NCI-H460 (cell line): ENCODE results near the gene SYT15. TPM values are rescaled to one million over a fixed set of nuclear protein-coding genes. Genes with fewer than 3 reads are reported as not detected.
"Not testable (repeated sequence)": the region's sequence is repeated elsewhere in the genome, so short reads cannot be mapped to it uniquely, and the experiment has no call there.

Experiments
- DNase-seq: peaks from one replicate; pipeline ENCODE4 v3.0.0-alpha.2; 2016; ENCODE audit warnings: low read depth; ENCODE audit errors: extremely low read depth
- total RNA-seq: library from RNA; depleted of rRNA; stranded (reverse); fragments of >200 nt; shearing (Covaris generic); gene quantifications from 2 replicates; pipeline ENCODE4 v1.2.3, GENCODE V29; 2014

The SYT15 gene
- total RNA-seq, 1 experiment from 2014 or later = 0.10 TPM

- not testable (repeated sequence) for DNase-seq
These were observed 5.3 kb downstream of the SYT15 start for GRCh38 chr10:46584196-46584595.

DNA sequence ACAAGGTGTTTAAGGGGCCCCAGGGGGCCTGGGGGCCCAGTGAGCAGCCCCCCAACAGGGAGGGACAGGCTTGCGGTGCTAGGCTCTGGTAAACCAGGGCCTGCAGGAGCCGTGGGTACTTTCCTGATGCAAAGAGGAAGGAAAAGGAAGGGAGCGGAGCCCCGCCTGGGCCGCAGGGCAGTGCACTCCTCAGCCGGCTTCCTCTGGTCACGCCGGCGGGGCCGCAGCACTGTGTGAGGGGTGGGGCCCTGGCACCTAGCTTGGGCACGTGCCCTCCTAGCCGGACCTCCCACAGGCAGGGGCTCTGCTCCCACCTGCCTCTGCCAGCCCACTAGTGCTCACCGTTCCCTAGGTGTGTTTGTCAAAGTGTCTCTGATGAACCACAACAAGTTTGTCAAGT lies 6.3 kb downstream of the SYT15 start:
- not testable (repeated sequence) for DNase-seq

GRCh38 chr10:46587546-46587945 lies 8.6 kb downstream of the SYT15 start:
- not testable (repeated sequence) for DNase-seq

DNA sequence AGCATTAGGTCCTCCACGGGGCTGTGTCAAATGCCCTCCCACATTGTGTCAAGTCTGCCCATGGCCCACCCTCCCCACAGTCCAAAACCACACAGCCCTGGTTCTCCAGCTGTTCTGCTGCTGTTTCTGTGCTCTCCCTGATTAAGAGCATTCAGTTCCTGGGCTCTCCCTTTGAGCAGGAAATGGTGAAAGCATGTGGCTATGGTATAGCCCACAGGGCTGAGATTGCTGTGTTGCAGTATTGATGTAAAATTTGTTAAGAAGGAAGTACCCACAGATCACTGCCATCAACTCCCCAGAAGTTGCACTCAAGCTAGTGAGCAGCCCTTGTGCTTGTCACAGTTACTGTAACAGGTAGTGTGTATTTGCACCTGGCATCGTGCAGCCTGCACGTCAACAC lies 9.3 kb downstream of the SYT15 start:
- DNase-seq = not testable (repeated sequence)

GRCh38 chr10:46589589-46589988 lies 10.7 kb downstream of the SYT15 start:
- DNase-seq = not testable (repeated sequence)

DNA sequence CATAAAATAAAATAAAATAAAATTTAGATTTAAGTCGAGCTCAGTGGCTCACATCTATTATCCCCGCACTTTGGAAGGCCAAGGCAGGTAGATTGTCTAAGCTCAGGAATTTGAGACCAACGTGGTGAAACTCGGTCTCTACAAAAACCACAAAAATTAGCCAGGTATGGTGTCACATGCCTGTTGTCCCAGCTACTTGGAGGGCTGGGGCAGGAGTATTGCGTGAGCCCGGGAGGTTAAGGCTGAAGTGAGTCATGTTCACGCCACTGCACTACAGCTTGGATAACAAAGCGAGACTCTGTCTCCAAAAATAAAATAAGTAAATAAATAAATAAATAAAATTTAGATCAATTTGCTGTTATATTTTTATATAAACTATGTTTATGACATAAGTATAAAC lies 12.1 kb downstream of the SYT15 start:
- DNase-seq = not testable (repeated sequence)

DNA sequence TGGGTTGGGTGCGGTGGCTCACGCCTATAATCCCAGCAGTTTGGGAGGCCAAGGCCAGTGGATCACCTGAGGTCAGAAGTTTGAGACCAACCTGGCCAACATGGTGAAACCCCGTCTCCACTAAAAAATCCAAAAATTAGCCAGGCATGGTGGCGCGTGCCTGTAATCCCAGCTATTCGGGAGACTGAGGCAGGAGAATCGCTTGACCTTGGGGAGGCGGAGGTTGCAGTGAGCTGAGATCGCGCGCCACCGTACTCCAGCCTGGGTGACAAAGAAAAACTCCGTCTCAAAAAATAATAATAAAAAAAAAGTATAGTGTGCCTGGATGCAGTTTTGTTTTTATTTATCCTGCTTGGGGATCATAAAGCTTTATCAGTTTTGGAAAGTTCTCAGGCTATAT lies 14.4 kb downstream of the SYT15 start:
- DNase-seq = not testable (repeated sequence)

- not testable (repeated sequence) for DNase-seq
These were observed 15.6 kb downstream of the SYT15 start for GRCh38 chr10:46594453-46595063.

DNA sequence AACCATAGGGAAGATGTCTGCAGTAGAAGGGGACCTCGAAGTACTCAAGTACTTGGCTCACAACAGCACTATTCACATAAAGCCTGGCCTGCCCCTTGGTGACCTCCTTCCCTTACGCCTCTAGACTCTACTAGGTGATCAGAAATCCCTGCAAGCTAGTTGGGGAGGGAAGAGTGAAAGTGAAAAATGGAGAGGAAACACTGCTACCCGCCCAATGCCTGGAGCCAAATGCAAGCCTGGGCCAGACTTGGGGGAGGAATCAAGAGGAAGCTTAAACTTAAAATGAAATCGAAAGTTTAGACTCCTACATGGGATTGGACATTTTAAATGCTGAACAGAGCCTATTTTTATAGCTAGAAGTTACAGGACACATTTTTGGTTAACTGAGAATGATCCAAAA lies 17.6 kb downstream of the SYT15 start:
- not testable (repeated sequence) for DNase-seq

DNA sequence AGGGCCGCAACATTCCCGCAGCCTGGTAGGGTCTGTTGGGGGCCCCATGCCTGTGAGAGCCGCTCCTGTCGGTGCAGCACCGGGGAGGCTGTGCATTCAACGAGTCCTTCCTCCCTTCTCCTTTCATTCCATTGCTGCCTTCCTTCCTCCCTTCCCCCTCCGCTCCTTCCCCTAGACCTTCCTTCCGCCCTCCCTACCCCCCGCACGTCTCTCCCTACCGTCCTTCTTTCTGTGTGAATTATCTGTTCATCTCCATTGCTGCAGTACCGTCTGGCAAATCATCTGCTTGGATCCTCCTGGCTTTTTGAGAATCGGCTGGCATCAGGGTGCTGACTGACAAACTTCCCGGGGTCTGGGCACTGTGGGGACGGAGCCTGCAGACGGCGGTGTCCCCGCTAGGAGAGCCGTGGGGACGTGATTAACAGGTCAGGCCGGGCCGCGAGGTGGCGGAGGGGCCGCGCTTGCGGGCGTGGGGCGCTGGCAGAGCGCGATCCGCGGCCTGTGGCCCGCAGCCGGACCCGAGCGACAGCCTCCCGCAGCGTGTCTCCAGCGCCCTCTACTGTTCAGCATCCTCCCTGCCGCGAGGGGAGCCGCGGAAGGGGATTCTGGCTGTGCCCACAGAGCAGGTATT lies 18.8 kb downstream of the SYT15 start:
- DNase-seq = not testable (repeated sequence)

- not testable (repeated sequence) for DNase-seq
These were observed 21.6 kb downstream of the SYT15 start for GRCh38 chr10:46600516-46600915.

DNA sequence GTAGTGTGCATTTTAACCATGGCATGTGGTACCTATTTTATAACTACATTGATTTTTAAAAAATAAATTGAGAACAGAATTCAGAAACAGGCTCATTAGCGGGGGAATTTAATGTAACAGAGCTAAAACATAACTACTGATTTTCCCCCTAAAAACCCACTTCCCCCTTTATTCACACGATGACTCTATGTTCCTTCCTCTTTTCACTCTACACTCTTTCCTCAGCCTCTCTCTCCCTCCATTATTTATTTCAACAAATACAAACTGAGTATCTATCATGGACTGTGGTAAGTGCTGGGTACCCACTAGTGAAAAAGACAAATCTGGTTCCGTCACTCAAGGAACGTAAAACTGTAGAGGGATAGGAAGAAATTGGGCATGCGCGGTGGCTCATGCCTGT lies 36.6 kb downstream of the SYT15 start:
- not testable (repeated sequence) for DNase-seq

GRCh38 chr10:46616227-46616626 lies 37.3 kb downstream of the SYT15 start:
- DNase-seq = not testable (repeated sequence)

DNA sequence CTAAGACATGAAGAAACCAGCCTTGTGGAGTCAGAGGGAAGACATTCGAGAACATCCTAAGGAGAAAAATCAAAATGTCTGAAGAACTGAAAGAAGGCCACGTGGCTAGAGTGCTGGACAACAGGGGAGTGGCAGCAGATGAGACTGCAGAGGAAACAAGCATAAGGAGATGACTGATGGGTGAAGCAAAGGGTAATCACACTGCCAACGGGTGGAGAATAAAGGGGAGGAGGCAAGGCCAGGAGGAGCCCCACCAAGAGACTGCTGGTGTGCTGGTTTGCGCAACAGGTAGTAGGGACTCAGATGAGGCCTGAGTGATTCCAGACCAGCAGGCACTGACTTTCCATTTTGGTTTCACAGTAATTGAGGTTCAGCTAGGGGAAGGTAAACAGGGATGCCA lies 38.2 kb downstream of the SYT15 start:
- DNase-seq = not testable (repeated sequence)

GRCh38 chr10:46617913-46618312 lies 39.0 kb downstream of the SYT15 start:
- DNase-seq = not testable (repeated sequence)

GRCh38 chr10:46623899-46624654 lies 45.1 kb downstream of the SYT15 start:
- not testable (repeated sequence) for DNase-seq

DNA sequence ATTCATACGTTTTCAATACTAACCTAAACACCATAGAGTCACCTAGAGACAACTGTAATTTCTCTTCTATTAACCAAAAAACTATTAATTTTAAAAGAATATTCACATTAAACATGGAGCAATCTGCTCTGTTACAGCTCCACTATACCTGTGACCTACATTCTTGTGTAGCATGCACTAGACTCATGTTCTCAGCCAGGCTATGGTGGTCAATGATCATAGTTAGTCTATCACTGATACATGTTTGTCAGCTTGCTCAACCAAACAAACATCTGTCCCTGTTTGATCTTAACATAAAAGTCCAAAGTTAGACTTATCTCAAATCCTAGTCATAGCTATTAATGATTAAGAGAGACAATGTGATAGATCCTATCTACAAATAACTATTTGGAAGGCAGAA lies 50.9 kb downstream of the SYT15 start:
- DNase-seq = not testable (repeated sequence)

- DNase-seq = not testable (repeated sequence)
These were observed 51.9 kb downstream of the SYT15 start for GRCh38 chr10:46630816-46631215.

- not testable (repeated sequence) for DNase-seq
These were observed 52.8 kb downstream of the SYT15 start for GRCh38 chr10:46631683-46632082.

GRCh38 chr10:46634698-46635097 lies 55.8 kb downstream of the SYT15 start:
- not testable (repeated sequence) for DNase-seq

DNA sequence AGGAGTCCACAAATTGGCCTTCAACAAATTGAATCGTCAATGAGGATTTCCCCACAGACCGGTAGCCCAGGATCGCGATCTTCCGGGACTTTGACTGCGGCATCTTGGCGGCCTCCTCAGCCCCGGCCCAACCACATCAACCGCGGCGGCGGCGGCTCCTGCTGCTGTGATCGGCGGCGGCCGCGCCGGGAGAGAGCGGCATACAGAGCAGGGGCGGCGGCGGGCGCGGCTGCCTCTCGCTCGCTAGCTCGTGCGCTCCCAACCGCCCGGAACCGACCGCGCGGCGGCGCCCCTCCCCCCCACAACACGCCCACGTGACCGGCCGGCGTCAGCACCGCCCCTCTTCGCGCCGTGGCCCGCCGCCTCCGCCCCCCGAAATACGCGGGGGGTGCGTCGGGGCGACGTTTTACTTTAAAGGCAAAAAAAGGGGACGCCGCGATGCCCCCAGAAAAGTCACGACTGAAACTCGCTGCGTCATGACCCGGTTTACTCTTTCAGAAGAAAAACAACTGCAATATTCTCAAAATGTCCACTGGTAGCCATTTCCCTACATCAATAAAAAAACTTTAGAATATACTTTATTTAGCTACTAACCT lies 56.5 kb downstream of the SYT15 start:
- DNase-seq = not testable (repeated sequence)
